GM19372 (cell line): ENCODE results near the gene CCDC80.
"Not testable (repeated sequence)": the region's sequence is repeated elsewhere in the genome, so short reads cannot be mapped to it uniquely, and the experiment has no call there.

Source experiments
- ATAC-seq: cut with Tn5 transposase; IDR thresholded peaks from one replicate; pipeline ENCODE4 v1.9.1; 2021; ENCODE audit warnings: mild to moderate bottlenecking, low read depth, moderate library complexity; ENCODE audit not compliant: unreplicated experiment

The CCDC80 gene

DNA sequence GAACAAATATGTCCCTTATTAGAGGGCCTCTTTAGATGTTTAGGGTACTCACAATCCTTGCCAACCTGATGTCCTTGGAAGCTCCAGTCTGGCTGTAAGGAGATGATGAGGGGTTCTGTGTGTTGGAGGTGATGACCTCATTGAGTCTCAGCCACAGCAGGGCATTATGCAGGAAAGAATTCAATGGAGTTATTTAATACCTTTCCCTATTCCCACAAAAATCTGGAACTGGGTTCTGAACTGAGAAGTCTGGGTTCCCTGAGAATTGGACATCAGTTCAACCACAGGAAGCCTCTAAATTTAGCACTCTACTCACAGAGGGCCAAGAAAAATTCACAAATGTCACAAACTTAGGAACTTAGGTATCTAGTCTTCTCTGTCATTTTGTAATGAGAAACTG is 42.2 kb downstream of the CCDC80 start:
- no peak for ATAC-seq

- no peak for ATAC-seq
Observed at GRCh38 chr3:112597945-112598344, 43.0 kb downstream of the CCDC80 start.

GRCh38 chr3:112594856-112595255 is 46.1 kb downstream of the CCDC80 start:
- ATAC-seq, result no peak

DNA sequence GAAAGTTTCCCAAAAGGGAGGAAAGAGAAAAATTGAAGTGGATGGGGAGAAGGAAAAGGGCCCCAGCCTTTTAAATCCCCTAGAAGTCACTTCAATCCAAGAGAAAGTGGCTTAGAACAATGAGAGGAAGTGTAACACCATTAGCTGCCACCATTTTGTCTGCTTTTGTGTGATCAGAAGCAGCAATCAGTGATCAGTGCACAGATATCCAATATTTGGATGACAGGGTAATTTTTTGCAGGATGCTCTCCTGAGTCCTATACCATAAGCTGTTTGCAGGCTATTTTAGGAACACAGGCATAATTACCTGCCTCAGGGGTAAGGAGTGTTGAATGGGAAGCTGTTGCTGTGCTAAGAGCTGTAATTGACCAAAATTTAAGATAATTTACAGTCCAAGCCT is 47.7 kb downstream of the CCDC80 start:
- ATAC-seq, result no peak

- ATAC-seq, result no peak
Observed at GRCh38 chr3:112587336-112587735, 53.6 kb downstream of the CCDC80 start.

GRCh38 chr3:112585782-112586181 is 55.2 kb downstream of the CCDC80 start:
- ATAC-seq, result no peak

DNA sequence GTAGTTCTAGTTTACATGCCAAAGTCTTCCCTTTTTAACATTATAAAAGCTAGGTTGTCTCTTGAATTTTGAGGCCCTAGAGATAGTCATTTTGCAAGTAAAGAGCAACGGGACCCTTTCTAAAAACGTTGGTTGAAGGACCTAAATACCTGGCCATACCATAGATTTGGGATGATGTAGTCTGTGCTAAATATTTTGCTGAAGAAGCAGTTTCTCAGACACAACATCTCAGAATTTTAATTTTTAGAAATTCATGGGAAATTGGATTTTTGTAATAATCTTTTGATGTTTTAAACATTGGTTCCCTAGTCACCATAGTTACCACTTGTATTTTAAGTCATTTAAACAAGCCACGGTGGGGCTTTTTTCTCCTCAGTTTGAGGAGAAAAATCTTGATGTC is 57.8 kb downstream of the CCDC80 start:
- no peak for ATAC-seq

DNA sequence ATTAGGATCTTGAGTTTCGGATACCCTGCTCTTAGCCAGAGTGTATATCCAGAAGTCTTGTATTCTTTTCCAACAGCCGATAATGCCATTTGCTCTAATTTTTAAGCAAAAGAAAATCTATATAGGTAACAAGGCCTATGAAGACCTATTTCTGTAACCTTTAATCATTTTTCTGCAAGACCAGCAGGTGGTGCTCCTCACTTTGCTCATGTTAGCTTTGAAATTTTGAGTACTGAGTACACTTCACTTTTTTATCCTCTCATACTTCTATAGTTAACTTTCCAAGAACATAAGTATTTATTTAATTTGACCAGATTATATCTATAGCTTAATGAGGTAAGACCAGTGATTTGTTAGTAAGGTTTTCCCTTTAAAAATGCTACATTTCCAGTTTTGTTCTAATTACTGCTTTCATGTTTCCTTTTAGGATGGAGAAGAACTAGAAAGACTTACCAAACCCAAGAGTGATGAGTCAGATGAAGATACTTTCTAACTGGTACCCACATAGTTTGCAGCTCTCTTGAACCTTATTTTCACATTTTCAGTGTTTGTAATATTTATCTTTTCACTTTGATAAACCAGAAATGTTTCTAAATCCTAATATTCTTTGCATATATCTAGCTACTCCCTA is 58.6 kb downstream of the CCDC80 start:
- no peak for ATAC-seq

DNA sequence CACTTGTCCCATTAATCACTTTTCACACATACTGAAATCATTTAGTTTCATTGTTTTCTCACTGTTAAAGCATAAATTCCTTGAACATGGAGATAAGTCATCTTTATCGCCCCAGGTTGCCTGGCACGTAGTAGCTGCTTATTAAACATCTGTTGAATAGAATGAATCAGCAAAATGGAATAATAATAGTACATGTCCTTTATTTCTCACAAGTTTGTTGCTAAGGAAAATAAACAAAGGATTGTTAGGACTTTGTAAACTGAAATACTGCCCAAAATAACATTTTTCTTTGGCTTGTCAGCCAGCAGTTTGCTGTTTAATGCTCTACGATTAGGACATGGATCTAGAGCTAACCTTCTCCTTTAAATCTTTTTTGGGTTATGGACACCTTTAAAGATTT is 61.2 kb downstream of the CCDC80 start:
- no peak for ATAC-seq

DNA sequence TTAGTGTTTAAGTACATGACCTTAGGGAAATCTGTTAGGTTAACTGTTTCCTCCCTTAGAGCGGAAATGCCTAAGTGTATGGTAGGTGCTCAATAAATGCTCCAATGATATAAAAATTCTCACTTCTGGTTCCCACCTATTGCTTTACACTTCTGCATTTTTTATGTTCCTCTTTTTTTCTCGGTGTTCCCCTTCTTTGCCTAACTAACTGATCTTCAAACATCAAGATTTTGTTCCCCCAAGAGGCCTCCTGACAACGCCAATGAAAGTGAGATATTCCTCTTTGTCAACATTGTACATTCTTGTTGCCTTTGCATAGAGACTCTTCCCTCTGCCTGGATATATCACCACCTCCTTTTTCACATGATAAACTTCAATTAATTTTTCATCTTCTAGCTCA is 61.7 kb downstream of the CCDC80 start:
- no peak for ATAC-seq

GRCh38 chr3:112572701-112573100 is 68.2 kb downstream of the CCDC80 start:
- ATAC-seq, result no peak

DNA sequence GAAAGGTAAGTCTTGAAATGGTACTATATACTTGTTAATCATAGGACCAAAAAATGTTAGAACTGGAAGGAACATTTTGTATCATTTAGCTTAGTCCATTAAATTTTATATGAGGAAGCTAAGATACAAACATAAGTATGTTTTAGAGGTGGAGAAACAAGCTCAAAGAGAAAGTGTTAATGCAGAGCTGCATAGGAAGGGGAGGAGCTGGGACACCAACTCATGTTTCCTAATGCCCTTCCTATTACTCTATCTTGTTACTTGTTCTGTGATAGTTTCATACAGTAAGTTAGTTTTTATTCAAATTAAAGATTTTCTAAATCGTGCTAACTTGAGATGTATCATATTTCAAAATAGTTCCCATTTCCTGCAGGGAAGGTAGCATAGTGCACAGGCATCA is 71.7 kb downstream of the CCDC80 start:
- ATAC-seq, result no peak

- ATAC-seq, result no peak
Observed at GRCh38 chr3:112568642-112569041, 72.3 kb downstream of the CCDC80 start.

GRCh38 chr3:112564940-112565305 is 76.0 kb downstream of the CCDC80 start:
- no peak for ATAC-seq

GRCh38 chr3:112564247-112564939 is 76.5 kb downstream of the CCDC80 start:
- ATAC-seq, result not testable (repeated sequence)

DNA sequence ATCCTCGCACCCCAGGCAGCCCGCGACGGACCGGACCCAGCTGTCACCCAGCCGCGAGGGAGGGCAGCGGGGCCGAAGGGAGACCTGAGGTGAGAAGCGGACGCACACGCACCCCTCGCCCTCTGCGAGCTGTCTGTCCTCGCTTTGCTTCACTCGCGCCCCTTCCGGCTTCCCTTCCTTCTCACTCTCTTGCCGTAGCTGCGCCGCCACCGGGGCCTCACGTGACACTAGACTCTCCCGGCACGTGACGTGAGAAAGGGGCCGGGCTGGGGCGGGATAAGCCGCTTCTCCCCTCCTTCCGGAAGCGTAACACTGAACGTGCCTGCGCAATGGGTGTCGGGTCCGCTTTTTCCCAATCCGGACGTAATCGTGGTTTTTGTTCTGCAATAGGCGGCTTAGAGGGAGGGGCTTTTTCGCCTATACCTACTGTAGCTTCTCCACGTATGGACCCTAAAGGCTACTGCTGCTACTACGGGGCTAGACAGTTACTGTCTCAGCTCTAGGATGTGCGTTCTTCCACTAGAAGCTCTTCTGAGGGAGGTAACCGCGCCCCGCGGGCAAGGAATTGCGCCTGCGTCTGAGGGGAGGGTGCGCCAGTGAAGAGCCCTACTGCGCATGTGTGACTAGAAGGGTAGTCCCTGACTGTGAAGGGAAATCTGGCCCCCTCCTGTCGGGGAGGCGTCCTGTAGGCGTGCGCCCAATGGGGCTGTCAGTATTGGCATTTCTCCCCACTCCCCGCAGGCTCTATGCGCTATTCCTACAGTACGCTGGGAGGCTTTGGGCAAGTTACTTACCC is 79.0 kb downstream of the CCDC80 start, which contains the start of the genes ATG3 and SLC35A5:
TSS of gene ATG3 (minus strand) at position 229 of the 796 bp plus-strand sequence. CDS start 434 bp downstream, outside the sequence.
TSS of gene SLC35A5 (plus strand) at position 312 of the 796 bp plus-strand sequence. CDS start 1,359 bp downstream, outside the sequence.
- ATAC-seq, result peak; percentile 74

GRCh38 chr3:112561484-112561733 is 79.5 kb downstream of the CCDC80 start:
- ATAC-seq, result peak; percentile 45

DNA sequence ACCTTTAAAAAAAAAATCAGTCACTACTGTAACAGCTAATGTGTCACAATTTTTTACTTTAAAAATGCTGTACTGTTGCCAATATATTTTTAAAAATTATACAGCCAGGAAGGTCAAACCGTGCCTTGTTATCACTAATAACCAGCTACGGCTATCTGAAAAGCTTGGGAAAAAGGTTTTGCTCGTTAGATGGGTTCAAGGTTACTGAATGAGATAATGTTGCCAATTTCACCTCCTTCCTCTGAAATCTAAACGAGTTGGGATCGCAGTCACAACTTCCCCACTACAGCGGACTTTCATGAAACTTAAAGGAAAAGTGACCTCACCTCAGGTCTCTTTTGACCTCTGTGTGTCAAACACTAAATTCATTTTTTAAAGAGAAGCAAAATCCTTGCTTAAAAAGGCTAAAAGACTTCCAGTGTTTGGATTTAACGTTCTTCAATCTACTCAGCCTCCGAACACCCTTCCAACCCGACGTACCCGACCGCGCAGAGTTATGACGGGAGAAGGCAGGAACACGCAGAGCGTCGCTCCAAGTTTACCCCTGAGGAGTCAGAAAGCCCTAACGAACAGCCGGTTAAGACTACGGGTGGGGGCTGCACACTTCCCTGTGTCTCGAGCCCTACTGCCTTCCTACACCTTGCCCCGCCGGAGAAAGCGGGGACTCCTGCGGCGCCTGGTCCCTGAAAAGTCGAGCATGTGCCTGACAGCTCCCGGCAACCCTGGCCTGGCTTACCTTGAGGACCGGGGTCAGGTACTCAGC is 80.0 kb downstream of the CCDC80 start:
- peak; percentile 16 for ATAC-seq

DNA sequence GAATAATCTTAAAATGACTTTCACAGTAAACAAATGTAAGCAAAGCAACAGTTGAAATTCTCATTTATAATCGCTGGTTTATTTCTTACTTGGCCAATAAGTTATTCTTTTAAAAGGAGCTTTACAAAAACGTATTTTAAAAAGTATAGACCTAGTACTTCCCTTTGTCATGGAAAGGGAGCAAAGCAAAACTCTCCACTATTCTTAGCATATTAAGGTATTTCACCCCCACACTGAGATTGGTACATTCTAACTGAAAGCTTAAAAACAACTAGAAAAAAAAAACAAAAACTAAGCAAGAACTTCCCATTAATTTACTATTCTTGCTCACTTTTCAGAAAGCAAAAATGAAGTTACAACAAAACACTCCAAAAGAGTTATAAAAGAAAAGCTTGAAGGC is 80.6 kb downstream of the CCDC80 start:
- no peak for ATAC-seq

- no peak for ATAC-seq
Observed at GRCh38 chr3:112557976-112558375, 83.0 kb downstream of the CCDC80 start.
